ENCODE results near the gene F11. TPM values are rescaled to one million over a fixed set of nuclear protein-coding genes. Genes with fewer than 3 reads are reported as not detected.

F11 gene
- total RNA-seq, 4 donors from 2014 or later: 0.48 to 0.67 TPM; not detected in 2

- Histone ChIP-seq H3K9me3 (no peaks in the 10 kb centered on the region), H3K36me3 (no peaks in the 10 kb centered on the region), H3K4me1 (no peaks in the 10 kb centered on the region), H3K4me3 (no peak overlapping the region), H3K27ac (no peak overlapping the region), H3K27me3 (no peaks in the 10 kb centered on the region)
- DNase-seq: no peak
- no peak for TF ChIP-seq CTCF (IDR thresholded peaks at IDR 0.05)
- no peak for TF ChIP-seq POLR2A (IDR thresholded peaks at IDR 0.05)
- intact Hi-C loops (cut with DNase I; ENCODE audit: low total_unique reads): no loop called here
These were observed 63.4 kb downstream of the F11 start for GRCh38 chr4:186329372-186329771.

GRCh38 chr4:186330368-186330767, 64.4 kb downstream of the F11 start:
- Histone ChIP-seq H3K27ac (no peak overlapping the region), H3K4me3 (no peak overlapping the region), H3K36me3 (no peaks in the 10 kb centered on the region), H3K9me3 (no peaks in the 10 kb centered on the region), H3K27me3 (no peaks in the 10 kb centered on the region), H3K4me1 (no peaks in the 10 kb centered on the region)
- intact Hi-C loops (cut with DNase I; ENCODE audit: low total_unique reads): no loop called here
- TF ChIP-seq CTCF (IDR thresholded peaks at IDR 0.05): no peak
- no peak for TF ChIP-seq POLR2A (IDR thresholded peaks at IDR 0.05)
- DNase-seq: no peak

GRCh38 chr4:186335793-186336192, 69.8 kb downstream of the F11 start:
- no peaks in the 10 kb centered on the region for H3K4me1 ChIP-seq
- H3K27me3 ChIP-seq: no peaks in the 10 kb centered on the region
- no peaks in the 10 kb centered on the region for H3K9me3 ChIP-seq
- no peaks in the 10 kb centered on the region for H3K36me3 ChIP-seq
- H3K27ac ChIP-seq: no peak overlapping the region
- no peak overlapping the region for H3K4me3 ChIP-seq
- intact Hi-C loops (cut with DNase I; ENCODE audit: low total_unique reads): no loop called here
- DNase-seq: no peak
- TF ChIP-seq POLR2A (IDR thresholded peaks at IDR 0.05): no peak
- TF ChIP-seq CTCF (IDR thresholded peaks at IDR 0.05): no peak

Other genes with a start within 250 kb of the F11 start
- 10 to 100 TPM in 1 of 4 donors, 1 to 10 TPM in 3; 2.9 to 12.6 (median 8.6) TPM for gene TLR3, start 197.0 kb upstream of the F11 start, total RNA-seq
- gene FAM149A, start 161.5 kb upstream of the F11 start, total RNA-seq: 10 to 100 TPM in 3 of 4 donors, under 1 TPM in 1; 0.77 to 18.9 (median 17.7) TPM
- gene CYP4V2, start 74.6 kb upstream of the F11 start, total RNA-seq: 10 to 100 TPM in 3 of 4 donors, 1 to 10 TPM in 1; 9.7 to 22.5 (median 19.7) TPM
- gene KLKB1, start 38.7 kb upstream of the F11 start, total RNA-seq: 1 to 10 TPM in 1 of 4 donors, under 1 TPM in 1, not detected in 2; 0.62 to 1.1 TPM